ENCODE data around the gene CREM.

CREM gene

GRCh38 chr10:35112571-35112970 lies 14.1 kb upstream of the CREM start:
- H3K9me3 ChIP-seq (ENCODE audit: low read length), result peaks cover 2% of the 10 kb centered on the region
- H3K4me3 ChIP-seq (ENCODE audit: low read length), result no peak overlapping the region
- H2AFZ ChIP-seq (ENCODE audit: low read depth, low read length), result no peak overlapping the region
- no peaks in the 10 kb centered on the region for H3K4me1 ChIP-seq (ENCODE audit: insufficient read depth, low read length)
- H3K27me3 ChIP-seq (ENCODE audit: insufficient read depth, low read length), result no peaks in the 10 kb centered on the region
- H3K36me3 ChIP-seq (ENCODE audit: insufficient read depth, low read length), result no peaks in the 10 kb centered on the region

- no peaks in the 10 kb centered on the region for H3K27me3 ChIP-seq (ENCODE audit: insufficient read depth, low read length)
Measured at GRCh38 chr10:35119378-35119777, 7.3 kb upstream of the CREM start.

GRCh38 chr10:35124540-35124939 lies 2.1 kb upstream of the CREM start:
- H3K4me1 ChIP-seq (ENCODE audit: insufficient read depth, low read length), result peaks cover 3% of the 10 kb centered on the region
- H2AFZ ChIP-seq (ENCODE audit: low read depth, low read length), result no peak overlapping the region
- no peak overlapping the region for H3K4me3 ChIP-seq (ENCODE audit: low read length)
- H3K9me3 ChIP-seq (ENCODE audit: low read length), result no peaks in the 10 kb centered on the region
- H3K36me3 ChIP-seq (ENCODE audit: insufficient read depth, low read length), result no peaks in the 10 kb centered on the region
- no peaks in the 10 kb centered on the region for H3K27me3 ChIP-seq (ENCODE audit: insufficient read depth, low read length)

More at GRCh38 chr10:35119378-35119777, 7.3 kb upstream of the CREM start:
- Histone ChIP-seq H3K36me3 (ENCODE audit: insufficient read depth, low read length) (no peaks in the 10 kb centered on the region), H3K4me3 (ENCODE audit: low read length) (no peak overlapping the region), H3K4me1 (ENCODE audit: insufficient read depth, low read length) (no peaks in the 10 kb centered on the region), H3K9me3 (ENCODE audit: low read length) (no peaks in the 10 kb centered on the region), H2AFZ (ENCODE audit: low read depth, low read length) (no peak overlapping the region)

- no peaks in the 10 kb centered on the region for H3K9me3 ChIP-seq (ENCODE audit: low read length)
- peaks cover 3% of the 10 kb centered on the region for H3K4me1 ChIP-seq (ENCODE audit: insufficient read depth, low read length)
- no peaks in the 10 kb centered on the region for H3K36me3 ChIP-seq (ENCODE audit: insufficient read depth, low read length)
- no peaks in the 10 kb centered on the region for H3K27me3 ChIP-seq (ENCODE audit: insufficient read depth, low read length)
- H2AFZ ChIP-seq (ENCODE audit: low read depth, low read length), result peak overlapping the region; percentile 65
- H3K4me3 ChIP-seq (ENCODE audit: low read length), result peak overlapping the region; percentile 55
Measured at GRCh38 chr10:35126062-35126529, 550 bp upstream of the CREM start.

- Histone ChIP-seq H3K9me3 (ENCODE audit: low read length) (no peaks in the 10 kb centered on the region), H3K4me3 (ENCODE audit: low read length) (peak overlapping the region; percentile 99), H3K27me3 (ENCODE audit: insufficient read depth, low read length) (no peaks in the 10 kb centered on the region), H3K36me3 (ENCODE audit: insufficient read depth, low read length) (no peaks in the 10 kb centered on the region), H3K4me1 (ENCODE audit: insufficient read depth, low read length) (peaks cover 3% of the 10 kb centered on the region), H2AFZ (ENCODE audit: low read depth, low read length) (peak overlapping the region; percentile 93)
Measured at GRCh38 chr10:35127289-35127891, 744 bp downstream of the CREM start.

- Histone ChIP-seq H3K4me1 (ENCODE audit: insufficient read depth, low read length) (peaks cover 3% of the 10 kb centered on the region), H3K27me3 (ENCODE audit: insufficient read depth, low read length) (no peaks in the 10 kb centered on the region), H3K36me3 (ENCODE audit: insufficient read depth, low read length) (no peaks in the 10 kb centered on the region), H3K4me3 (ENCODE audit: low read length) (no peak overlapping the region), H2AFZ (ENCODE audit: low read depth, low read length) (no peak overlapping the region), H3K9me3 (ENCODE audit: low read length) (no peaks in the 10 kb centered on the region)
Measured at GRCh38 chr10:35129185-35129674, 2.6 kb downstream of the CREM start.

- Histone ChIP-seq H2AFZ (ENCODE audit: low read depth, low read length) (no peak overlapping the region), H3K4me3 (ENCODE audit: low read length) (no peak overlapping the region), H3K9me3 (ENCODE audit: low read length) (no peaks in the 10 kb centered on the region), H3K36me3 (ENCODE audit: insufficient read depth, low read length) (no peaks in the 10 kb centered on the region), H3K27me3 (ENCODE audit: insufficient read depth, low read length) (no peaks in the 10 kb centered on the region), H3K4me1 (ENCODE audit: insufficient read depth, low read length) (peaks cover 3% of the 10 kb centered on the region)
Measured at GRCh38 chr10:35130663-35131062, 4.0 kb downstream of the CREM start.

- no peaks in the 10 kb centered on the region for H3K9me3 ChIP-seq (ENCODE audit: low read length)
- no peak overlapping the region for H2AFZ ChIP-seq (ENCODE audit: low read depth, low read length)
- H3K27me3 ChIP-seq (ENCODE audit: insufficient read depth, low read length), result no peaks in the 10 kb centered on the region
- H3K36me3 ChIP-seq (ENCODE audit: insufficient read depth, low read length), result no peaks in the 10 kb centered on the region
- H3K4me1 ChIP-seq (ENCODE audit: insufficient read depth, low read length), result peaks cover 3% of the 10 kb centered on the region
- H3K4me3 ChIP-seq (ENCODE audit: low read length), result no peak overlapping the region
Measured at GRCh38 chr10:35132727-35133126, 6.1 kb downstream of the CREM start.

GRCh38 chr10:35133586-35133985 lies 6.9 kb downstream of the CREM start:
- no peaks in the 10 kb centered on the region for H3K9me3 ChIP-seq (ENCODE audit: low read length)
- H3K4me1 ChIP-seq (ENCODE audit: insufficient read depth, low read length), result no peaks in the 10 kb centered on the region
- H3K36me3 ChIP-seq (ENCODE audit: insufficient read depth, low read length), result no peaks in the 10 kb centered on the region
- H2AFZ ChIP-seq (ENCODE audit: low read depth, low read length), result no peak overlapping the region
- no peaks in the 10 kb centered on the region for H3K27me3 ChIP-seq (ENCODE audit: insufficient read depth, low read length)
- H3K4me3 ChIP-seq (ENCODE audit: low read length), result no peak overlapping the region

GRCh38 chr10:35135861-35136260 lies 9.2 kb downstream of the CREM start:
- no peaks in the 10 kb centered on the region for H3K9me3 ChIP-seq (ENCODE audit: low read length)
- H3K36me3 ChIP-seq (ENCODE audit: insufficient read depth, low read length), result no peaks in the 10 kb centered on the region
- no peaks in the 10 kb centered on the region for H3K27me3 ChIP-seq (ENCODE audit: insufficient read depth, low read length)
- H3K4me1 ChIP-seq (ENCODE audit: insufficient read depth, low read length), result no peaks in the 10 kb centered on the region
- no peak overlapping the region for H2AFZ ChIP-seq (ENCODE audit: low read depth, low read length)
- H3K4me3 ChIP-seq (ENCODE audit: low read length), result no peak overlapping the region

- Histone ChIP-seq H3K4me1 (ENCODE audit: insufficient read depth, low read length) (no peaks in the 10 kb centered on the region), H3K36me3 (ENCODE audit: insufficient read depth, low read length) (no peaks in the 10 kb centered on the region), H3K4me3 (ENCODE audit: low read length) (no peak overlapping the region), H3K9me3 (ENCODE audit: low read length) (no peaks in the 10 kb centered on the region), H3K27me3 (ENCODE audit: insufficient read depth, low read length) (no peaks in the 10 kb centered on the region), H2AFZ (ENCODE audit: low read depth, low read length) (no peak overlapping the region)
Measured at GRCh38 chr10:35136263-35136815, 9.7 kb downstream of the CREM start.

- no peaks in the 10 kb centered on the region for H3K36me3 ChIP-seq (ENCODE audit: insufficient read depth, low read length)
- H3K9me3 ChIP-seq (ENCODE audit: low read length), result no peaks in the 10 kb centered on the region
Measured at GRCh38 chr10:35140126-35140525, 13.5 kb downstream of the CREM start.

GRCh38 chr10:35140727-35141126 lies 14.1 kb downstream of the CREM start:
- no peaks in the 10 kb centered on the region for H3K27me3 ChIP-seq (ENCODE audit: insufficient read depth, low read length)
- no peak overlapping the region for H3K4me3 ChIP-seq (ENCODE audit: low read length)
- H3K9me3 ChIP-seq (ENCODE audit: low read length), result no peaks in the 10 kb centered on the region
- H2AFZ ChIP-seq (ENCODE audit: low read depth, low read length), result no peak overlapping the region
- no peaks in the 10 kb centered on the region for H3K36me3 ChIP-seq (ENCODE audit: insufficient read depth, low read length)
- H3K4me1 ChIP-seq (ENCODE audit: insufficient read depth, low read length), result no peaks in the 10 kb centered on the region

More at GRCh38 chr10:35140126-35140525, 13.5 kb downstream of the CREM start:
- H3K4me1 ChIP-seq (ENCODE audit: insufficient read depth, low read length), result no peaks in the 10 kb centered on the region
- H3K27me3 ChIP-seq (ENCODE audit: insufficient read depth, low read length), result no peaks in the 10 kb centered on the region
- H2AFZ ChIP-seq (ENCODE audit: low read depth, low read length), result no peak overlapping the region
- H3K4me3 ChIP-seq (ENCODE audit: low read length), result no peak overlapping the region
